RKO (cell line): ENCODE data around the gene OPCML.

ENCODE experiments used
- DNase-seq: peaks from one replicate; pipeline ENCODE4 v3.0.0-alpha.2; 2016; ENCODE audit warnings: low spot score

The OPCML gene

DNA sequence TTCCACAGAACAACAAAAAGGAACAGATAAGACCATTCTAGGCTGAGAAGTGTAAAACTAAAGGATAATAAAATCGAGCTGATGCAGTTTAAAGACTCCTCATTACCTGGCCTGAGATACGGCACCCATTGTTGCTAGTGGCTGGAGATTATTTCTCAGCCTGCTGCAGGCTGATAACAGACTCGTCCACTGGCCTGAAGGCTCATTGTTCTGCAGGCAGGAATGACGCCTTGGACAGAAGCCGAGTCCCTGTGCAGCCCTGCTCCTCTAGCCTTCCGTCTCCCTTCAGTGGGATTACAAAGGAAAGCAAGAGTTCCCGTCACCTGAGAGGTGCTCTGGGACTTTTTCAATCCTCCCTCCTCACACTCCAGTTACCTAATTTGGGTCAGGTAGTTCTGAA is 1065.3 kb downstream of the OPCML start:
- DNase-seq = no peak

DNA sequence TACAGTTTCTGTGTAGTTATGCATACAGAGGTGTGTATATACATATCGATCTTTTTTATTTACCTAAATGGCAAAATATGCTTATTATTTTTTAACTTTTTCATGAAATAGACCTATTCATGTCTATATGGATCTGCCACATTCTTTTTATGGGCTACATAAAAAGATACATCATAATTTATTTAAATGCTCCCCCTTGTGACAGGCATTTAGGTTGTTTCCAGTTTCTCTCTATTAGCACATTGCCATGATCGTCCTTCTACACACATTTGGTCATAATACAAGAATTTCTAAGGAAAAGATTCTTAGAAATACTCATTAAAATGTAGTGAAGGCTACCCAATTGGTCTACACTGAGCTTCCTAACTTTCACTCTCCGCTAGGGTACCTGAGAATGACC is 1067.4 kb downstream of the OPCML start:
- DNase-seq = no peak

DNA sequence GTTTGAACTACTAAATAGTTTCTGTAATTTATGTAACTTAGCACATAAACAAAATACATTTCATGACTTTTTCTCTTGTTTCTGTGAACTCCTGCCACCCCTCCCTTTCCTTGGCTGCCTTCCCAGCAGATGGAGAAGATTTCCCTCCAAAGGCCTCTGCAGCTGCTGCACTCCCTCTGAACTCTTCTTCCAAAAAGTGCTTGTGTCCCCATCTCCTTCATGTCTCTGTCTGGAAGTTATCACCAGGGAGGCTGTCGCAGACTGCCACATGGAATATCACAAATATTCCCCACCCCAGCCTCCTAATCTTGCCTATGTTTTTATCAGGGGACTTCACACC is 1068.3 kb downstream of the OPCML start:
- no peak for DNase-seq

DNA sequence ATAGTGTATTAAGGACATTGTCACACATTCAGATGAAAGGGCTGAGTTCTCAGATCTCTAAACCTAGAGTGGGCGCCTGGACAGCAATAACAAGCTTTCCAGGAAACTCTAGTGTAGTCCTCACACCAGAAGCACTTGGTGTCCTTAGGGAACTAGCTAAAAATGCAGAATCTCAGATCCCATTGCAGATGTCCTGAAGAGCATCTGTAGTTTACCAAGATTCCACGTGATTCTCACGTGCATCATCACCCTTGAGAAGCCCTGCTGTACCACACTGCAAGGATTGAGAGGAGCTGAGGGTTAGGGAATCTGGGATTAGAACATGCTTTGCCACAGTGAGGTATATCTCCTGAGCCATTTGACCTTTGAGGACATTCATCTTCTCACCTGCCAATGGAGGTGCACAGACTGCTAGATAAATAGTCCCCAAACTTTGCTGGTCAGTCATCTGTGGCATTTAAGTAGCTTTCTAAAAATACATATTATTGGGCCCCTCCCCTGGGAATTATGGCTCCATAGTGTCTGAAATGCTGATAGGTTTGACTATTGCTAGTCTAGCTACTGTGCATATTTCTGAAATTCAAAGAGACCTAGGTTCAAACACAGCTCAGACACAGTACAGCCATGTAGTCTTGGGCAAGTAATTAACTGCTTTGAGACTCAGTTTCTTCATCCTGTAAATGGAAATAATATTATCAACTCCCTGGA is 1068.9 kb downstream of the OPCML start:
- DNase-seq = no peak

DNA sequence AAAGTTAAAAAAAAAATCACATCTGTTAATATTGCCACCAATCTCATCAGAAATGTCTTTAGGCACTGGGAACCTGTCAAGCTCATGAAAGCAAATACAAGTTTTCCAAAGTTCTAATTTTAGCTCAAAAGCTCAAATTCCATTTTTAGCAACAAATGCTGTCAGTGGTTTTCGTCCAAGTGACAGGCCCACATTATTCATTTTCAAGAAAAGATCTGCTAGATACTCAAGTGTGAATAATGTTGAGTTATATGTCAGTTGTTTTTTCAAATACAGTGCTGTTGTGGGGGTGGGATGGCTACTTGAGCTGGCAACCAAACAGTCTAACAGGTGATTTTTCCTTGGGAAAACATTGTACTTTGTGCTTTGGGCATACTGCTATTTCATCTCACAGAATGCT is 1072.6 kb downstream of the OPCML start:
- DNase-seq = no peak

DNA sequence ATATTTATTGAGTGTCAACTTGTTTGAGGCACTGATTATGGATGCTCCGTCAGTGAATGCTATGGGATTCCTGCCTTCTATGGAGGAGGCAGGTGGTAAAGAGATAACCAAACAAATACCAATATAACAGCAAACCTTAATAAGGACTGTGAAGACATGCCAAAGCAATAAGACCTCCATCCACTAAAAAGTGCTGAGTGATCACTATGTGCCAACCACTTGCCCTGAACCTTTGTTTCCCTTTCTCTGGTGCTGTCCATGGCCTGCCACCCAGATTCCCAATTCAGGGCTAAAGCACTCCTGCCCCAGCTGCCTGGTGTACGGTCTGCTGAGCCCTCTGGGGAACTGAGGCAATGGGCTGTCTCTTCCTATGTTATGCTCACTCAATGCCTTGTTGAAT is 1074.9 kb downstream of the OPCML start:
- no peak for DNase-seq

DNA sequence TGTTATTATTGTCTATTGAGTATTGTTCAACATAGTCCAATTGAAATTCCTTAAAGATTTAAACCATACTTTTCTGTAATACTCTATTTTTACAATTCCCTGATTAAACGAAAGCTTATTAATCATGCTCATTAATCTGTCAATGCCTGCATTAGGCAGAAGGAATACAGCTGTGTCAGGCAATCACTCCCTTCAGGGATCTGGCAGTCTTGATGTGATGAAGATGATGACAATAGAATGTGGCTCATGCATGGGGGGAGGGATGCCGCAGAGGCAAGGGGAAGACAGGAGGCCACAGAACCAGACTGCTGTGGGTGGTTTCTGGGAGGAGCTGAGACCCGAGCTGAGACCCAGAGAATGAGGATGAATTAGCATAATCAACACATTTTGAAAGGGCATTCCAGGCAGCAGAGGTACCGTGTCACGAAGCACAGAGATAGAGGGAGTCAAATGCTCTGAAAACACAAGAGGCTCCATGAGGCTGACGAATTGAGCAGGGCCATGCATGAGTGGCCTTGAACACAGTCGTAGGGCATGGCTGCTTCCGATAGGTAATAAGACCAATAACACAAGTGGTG is 1075.5 kb downstream of the OPCML start:
- DNase-seq = no peak

DNA sequence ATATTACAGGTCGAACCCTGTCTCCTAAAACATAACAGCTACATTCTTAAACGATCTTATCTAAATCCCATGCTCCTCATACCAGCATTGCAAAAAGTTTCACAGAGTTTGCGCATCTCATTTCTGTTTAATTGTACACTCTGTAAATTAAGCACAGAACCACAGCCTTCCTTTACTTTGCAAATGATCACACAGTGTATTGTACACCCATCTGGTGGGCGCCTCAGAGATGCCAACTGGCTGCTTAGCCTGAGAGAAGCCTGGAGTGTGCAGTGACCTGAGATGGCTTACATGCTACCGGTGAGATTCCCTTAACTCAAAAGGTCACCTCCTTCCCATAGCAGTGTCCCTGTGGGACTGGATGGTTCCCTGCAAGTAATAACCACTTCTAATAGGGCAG is 1077.3 kb downstream of the OPCML start:
- DNase-seq = no peak

DNA sequence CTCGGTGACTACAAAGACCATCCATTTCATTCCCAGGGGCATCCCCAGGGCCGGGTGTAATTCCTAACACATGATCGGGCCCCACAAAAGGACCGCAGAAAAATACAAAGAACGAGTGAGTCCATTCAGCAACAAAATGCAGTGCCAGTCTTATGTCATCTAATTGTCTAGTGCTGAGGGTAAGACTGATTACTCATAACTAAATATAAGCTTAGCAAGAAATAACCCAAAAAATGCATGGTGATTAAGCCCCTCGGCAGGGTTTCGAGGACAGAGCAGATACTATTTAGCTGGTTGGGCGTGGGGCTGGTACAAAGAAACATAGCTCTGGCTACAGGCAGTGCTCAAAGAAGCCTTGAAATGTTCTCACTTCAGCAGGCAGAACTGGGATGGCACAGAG is 1078.9 kb downstream of the OPCML start:
- DNase-seq = no peak

DNA sequence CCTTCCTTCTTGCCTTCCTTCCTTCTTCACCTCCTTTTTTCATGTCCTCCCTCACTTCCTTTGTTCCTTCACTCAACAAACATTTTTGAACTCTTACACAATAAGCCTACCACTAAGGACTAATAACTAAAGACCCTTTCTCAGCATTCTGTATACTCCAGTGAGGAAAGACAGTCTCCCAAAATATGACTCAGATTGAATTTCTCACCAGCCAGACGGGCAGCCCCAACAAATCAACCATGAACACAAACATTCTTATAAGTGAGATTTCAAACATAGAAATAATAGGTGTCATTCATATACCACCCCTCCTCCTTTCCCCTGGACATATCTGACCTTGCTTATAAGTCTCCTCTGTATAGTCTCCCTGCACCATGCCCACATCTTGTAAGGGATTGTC is 1079.7 kb downstream of the OPCML start:
- no peak for DNase-seq

DNA sequence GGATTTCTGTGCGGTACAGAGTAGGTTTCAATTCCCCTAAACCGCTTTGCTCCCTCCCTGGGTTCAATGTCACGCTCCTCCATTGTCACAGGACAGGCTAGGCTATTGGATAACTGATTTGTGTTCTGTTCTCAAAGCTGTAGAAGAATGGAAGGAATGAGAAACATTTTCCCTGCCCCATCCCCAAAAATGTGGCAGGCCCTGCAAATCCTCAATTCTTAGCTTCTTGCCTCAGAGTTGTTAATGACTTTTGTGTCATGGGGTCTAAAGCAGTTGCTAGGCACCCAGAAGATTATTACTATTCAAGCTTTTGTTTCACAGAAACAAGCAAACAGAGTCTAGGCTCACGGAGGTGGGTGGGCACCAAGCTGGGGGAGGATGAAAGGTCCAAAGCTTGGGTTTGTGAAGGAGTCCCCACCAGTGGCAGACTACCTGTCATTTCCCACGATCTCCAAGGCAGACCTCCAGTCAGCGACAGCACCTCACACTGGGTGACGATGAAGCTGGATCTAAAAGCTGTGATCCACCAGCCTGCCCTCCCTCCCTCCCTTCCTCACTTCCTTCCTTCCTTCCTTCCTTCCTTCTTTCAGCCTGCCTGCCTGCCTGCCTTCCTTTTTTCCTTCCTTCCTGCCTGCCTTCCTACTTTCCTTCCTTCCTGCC is 1080.2 kb downstream of the OPCML start:
- no peak for DNase-seq

DNA sequence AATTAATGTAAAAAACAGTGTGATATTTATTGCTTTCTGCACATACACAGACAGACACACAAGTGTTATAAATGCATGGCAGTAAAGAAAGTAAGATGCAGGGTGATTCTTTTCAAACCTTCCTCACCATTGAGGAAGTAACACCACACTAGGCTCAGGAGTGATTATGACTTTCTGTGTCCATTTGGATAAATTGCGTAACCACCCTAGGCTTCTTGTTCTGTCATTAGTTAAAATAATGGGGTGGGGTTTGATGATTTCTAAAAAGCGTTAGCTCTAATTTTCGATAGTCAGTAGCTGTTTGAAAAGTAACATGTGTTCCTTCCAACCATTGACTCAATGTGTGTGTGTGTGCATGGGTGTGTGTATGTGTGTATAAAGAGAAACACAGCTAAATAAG is 1081.7 kb downstream of the OPCML start:
- DNase-seq = no peak

DNA sequence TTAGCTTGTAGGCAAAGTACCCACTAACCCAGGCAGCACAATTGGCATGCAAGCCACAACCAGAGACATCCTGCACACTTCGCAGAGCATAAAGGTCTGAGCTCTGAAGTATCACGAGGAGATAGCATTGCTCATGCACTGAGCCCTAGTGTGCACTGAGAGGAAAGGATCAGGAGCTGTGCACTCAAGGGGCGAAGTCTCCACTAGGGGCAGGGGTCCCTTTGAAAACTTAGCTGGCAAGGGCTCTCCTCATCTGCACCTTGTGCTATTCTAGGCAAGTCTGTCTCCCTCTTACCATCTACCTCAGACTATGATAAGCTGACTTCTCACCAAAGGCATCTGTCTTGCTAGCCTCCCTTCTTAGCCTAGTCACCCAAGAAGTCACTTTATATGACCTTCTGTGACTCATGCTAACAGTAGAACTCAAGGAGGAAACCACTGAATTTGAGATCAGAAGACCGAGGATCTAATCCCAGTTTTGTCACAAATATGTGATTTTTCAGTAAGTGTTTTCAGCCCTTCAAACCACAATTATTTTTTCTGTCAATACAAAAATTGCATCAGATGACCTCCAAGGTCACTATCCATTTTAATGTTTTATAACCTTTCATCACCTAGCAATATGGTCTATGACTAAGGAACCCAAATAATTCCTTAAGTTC is 1083.8 kb downstream of the OPCML start:
- peak; percentile 5 for DNase-seq

DNA sequence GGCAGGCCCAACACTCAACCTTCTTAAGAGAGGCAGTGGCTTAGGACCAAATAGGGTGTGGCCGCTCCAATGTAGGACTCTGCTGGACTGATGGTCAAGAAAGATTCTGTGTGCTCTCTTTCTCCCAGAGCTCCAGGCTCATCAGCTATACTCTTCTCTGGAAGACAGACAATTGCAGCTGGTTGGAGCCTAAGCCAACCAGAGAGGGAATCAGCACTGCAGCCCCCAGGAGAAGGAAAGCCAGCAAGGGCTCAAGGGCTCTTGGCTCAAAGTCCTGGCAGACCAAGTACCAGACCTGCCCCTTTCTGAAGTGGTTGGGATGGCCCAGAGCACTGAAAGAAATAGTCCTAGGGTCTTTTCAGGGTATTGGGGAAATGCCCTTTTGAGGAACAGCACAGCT is 1084.5 kb downstream of the OPCML start:
- DNase-seq = no peak

DNA sequence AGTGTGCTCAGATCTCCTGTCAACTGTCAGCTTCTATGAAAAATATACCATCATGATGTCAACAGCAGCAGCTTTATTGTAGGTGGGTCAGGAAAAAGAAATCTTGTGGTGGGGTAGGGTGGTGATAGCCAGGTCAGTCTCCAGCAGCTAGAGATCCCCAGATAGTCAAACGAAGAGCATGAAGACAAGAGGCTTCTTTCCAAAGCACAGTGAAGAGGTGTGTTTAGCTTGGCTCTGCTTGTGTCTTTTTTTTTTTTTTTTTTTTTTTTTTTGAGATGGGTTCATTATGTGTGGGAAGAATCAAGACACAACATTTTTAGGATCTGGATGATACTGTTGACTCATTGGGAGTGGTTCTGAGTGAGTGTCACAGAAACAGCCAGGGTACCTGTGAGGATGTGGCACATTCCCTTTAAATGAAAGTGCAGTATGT is 1086.4 kb downstream of the OPCML start:
- no peak for DNase-seq

DNA sequence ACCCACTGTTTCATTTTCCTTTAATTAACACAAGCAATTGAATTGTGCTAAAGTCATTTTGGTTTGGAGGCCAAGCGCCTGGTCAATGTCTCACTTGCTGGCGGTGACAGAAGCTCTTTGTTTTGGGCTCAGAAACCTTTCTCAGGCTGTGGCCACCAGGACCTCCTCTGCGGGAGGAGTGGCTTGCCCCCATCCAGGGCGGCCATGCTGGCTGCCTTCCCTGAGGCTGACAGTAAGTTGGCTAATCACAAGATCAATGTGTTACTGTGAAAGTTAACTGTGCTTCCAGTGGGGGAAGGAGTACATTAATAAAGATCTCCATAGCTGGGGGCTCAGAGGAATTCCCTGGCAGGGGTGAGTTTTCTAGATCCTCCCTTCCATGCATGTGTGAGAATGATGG is 1087.4 kb downstream of the OPCML start:
- no peak for DNase-seq

DNA sequence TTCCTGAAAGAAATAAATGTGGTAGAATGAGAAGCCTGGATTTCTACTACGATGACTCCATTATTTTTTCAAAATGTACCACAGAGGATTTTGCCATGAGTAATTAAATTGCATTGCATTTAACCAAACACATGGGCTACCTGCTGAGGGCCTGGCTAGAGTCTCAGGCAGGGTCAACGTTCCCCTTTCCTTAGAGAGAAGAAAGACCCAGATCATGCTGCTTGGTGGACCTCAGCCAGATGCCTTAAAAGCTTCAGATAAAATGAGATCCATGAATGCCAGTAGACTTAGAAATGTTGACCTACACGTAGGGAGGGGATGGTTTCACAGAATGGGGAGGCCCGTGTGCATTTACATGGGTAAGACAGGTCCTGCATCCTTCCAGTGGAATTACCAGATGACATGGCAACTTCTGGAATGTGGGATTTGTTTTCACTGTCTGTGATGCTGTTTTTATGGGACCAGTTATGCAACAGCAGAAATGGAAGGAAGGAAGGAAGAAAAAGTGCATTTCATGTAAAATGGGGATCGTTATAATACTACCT is 1092.5 kb downstream of the OPCML start:
- DNase-seq = no peak

DNA sequence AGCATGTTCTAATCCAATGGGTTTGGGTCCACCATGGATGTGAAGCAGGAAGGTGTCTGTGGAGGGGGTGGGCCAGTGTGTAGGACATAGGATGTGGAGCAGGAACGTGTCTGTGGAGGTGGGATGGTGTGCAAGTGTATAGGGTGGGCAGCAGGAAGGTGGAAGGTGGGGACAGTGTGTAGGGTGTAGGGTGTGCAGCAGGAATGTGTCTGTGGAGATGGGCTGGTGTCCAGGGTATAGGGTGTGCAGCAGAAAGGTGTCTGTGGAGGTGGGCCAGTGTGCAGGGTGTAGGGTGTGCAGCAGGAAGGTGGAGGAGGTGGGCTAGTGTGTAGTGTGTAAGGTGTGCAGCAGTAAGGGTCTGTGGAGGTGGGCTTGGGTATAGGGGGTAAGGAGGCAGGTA is 1093.9 kb downstream of the OPCML start:
- no peak for DNase-seq

DNA sequence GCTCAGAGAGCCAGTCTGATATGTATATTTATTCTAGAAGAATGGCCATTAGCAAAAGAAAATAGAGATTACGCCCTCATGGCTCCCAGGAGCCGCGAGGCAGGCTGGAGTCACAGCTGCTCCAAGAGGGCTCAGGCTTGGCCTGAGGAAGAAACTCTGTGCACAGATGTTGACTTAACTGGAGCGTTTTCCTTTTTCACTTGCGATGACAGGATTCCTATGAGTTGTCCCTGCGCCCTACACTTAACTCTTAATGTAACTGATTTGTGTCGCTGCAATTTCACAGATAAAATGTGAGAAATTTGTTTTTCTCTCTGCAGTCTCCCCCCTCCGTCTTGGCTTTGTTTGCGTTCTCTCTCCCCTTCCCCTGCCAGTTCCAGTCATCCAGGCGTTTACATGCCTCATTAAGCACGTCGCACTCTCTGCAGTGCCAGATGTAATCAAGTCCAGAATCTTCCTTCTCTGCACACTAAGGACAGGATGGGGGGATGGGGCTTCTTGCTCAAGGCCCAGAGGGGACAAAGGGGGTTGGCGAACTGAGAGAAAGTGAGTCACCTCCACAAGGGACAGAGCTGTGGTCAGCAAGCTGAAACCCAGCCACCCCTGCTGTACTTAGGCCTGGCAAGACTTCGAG is 1101.8 kb downstream of the OPCML start:
- DNase-seq = no peak

DNA sequence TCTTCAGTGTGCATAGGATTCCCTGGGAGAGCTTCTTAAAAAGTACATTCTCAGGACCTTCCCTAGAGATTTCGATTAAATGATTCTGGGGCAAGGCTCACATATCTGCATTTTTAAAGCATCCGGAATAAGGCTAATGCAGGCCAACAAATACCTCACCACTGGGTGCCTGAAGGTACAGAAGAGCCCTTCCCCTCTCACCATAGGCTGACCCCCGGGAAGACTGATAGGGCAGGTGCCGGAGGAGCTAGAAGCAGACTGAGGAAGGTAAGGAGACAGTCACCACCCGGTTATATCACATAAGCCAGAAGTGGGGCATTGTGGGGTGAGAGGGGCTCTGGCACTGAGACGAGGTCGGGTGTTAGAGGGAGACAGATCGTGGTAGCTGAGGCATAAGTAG is 1102.6 kb downstream of the OPCML start:
- no peak for DNase-seq

DNA sequence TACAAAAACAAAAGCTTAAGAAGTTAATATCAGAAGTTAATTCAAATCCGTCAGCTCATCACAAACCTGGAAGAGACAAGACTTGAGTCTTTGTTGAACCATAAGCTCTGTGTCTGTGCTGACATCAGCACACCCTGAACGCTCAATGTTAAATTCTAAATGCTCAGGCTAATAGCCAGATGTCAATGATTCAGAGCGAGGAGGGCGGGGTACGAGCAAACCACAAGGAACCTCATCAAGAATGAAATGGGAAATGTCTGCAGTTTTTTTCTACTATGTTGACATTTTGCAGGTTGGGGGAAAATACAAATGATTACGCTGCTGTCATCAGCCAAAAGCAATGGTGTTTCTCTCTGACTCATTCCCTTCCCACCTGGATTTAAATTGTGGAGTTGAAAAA is 1104.7 kb downstream of the OPCML start:
- no peak for DNase-seq

DNA sequence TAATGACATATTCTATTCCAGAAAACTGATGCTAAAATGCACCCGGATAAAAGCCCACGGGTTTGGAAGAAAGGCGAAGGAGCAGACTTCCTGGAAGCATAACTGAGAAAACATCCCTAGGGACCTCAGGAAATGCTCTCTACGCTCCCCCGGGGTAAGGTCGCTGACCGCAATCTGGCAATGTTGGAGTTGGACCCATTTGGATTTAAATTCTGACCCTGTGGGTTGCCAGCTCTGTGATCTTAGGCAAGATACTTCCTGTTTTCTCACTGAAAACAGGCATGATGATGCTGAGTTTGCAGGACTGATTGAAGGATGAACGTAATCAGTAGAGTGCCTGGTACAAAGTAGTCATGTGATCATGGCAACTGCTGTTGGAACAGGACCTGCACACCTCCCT is 1107.9 kb downstream of the OPCML start:
- no peak for DNase-seq

DNA sequence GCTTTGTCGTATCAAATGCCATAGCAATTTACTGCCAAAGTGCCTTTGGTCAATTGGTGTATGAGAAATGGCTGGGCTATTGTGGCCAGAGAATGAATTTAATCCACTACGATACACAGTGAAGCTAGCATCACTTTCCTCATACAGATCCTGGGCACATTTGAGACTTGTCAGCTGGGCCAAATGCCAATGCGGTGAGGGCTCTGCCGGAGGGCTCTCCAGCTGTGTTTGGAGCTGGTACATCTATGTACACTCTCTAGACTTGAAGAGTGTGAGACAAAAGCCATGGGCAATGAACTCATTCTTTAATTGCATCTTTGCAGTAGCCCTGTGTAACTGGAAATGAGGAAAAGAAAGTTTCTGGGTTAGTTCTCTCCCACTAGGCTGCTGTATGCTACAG is 1109.0 kb downstream of the OPCML start:
- DNase-seq = no peak
